Measurements from ENCODE around the gene TMEM184C.

Gene TMEM184C

GRCh38 chr4:147645099-147645498 is 27.9 kb downstream of the TMEM184C start:
- TF ChIP-seq, protein P1, sequence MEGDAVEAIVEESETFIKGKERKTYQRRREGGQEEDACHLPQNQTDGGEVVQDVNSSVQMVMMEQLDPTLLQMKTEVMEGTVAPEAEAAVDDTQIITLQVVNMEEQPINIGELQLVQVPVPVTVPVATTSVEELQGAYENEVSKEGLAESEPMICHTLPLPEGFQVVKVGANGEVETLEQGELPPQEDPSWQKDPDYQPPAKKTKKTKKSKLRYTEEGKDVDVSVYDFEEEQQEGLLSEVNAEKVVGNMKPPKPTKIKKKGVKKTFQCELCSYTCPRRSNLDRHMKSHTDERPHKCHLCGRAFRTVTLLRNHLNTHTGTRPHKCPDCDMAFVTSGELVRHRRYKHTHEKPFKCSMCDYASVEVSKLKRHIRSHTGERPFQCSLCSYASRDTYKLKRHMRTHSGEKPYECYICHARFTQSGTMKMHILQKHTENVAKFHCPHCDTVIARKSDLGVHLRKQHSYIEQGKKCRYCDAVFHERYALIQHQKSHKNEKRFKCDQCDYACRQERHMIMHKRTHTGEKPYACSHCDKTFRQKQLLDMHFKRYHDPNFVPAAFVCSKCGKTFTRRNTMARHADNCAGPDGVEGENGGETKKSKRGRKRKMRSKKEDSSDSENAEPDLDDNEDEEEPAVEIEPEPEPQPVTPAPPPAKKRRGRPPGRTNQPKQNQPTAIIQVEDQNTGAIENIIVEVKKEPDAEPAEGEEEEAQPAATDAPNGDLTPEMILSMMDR (IDR thresholded peaks at IDR 0.05; ENCODE audit: low read depth, low read length) = no peak
- H3K4me3 ChIP-seq (ENCODE audit: low read depth, low read length) = no peak overlapping the region

- TF ChIP-seq, protein P1 (IDR thresholded peaks at IDR 0.05; ENCODE audit: low read depth, low read length) = no peak
- H3K4me3 ChIP-seq (ENCODE audit: low read depth, low read length) = no peak overlapping the region
Measured at GRCh38 chr4:147648656-147649055, 31.5 kb downstream of the TMEM184C start.

GRCh38 chr4:147651563-147651962 is 34.4 kb downstream of the TMEM184C start:
- TF ChIP-seq, protein P1 (IDR thresholded peaks at IDR 0.05; ENCODE audit: low read depth, low read length) = no peak

DNA sequence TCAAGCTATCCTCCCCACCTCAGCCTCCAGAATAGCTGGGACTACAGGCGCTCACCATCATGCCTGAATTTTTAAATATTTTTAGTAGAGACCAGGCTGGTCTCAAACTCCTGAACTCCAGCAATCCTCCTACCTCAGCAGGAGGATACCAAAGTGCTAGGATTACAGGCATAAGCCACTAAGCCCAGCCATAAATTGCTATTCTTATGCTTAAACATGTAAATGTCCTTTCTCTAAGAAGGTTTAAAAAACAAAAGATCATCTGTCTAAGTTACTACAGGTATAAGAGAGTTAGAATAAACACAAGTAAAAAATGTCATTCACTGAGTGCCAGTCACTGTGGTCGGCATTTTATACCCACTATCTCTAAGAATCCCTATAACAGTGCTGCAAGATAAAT is 38.4 kb downstream of the TMEM184C start:
- no peak overlapping the region for H3K4me3 ChIP-seq (ENCODE audit: low read depth, low read length)
- TF ChIP-seq, protein P1 (IDR thresholded peaks at IDR 0.05; ENCODE audit: low read depth, low read length) = no peak

More at GRCh38 chr4:147651563-147651962, 34.4 kb downstream of the TMEM184C start:
- H3K4me3 ChIP-seq (ENCODE audit: low read depth, low read length) = no peak overlapping the region

DNA sequence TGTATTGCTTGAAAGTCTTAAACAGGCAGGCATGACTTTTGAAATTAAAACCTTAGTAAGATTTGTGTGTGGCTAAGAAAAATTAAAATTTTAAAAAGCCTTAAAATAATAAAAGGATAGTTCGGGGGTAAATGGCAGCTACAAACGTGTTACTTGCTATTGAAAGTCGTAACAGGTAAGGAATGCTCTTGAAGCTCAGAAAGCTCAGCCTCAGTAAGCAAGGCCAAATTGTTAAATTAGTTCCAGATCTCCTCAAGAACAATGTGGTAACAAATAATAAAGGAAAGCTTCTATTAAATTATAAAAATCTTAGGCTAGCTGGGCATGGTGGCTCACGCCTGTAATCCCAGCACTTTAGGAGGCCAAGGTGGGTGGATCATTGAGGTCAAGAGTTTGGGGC is 41.3 kb downstream of the TMEM184C start:
- TF ChIP-seq, protein P1 (IDR thresholded peaks at IDR 0.05; ENCODE audit: low read depth, low read length) = no peak
- no peak overlapping the region for H3K4me3 ChIP-seq (ENCODE audit: low read depth, low read length)

GRCh38 chr4:147674073-147674472 is 56.9 kb downstream of the TMEM184C start:
- TF ChIP-seq, protein P1 (IDR thresholded peaks at IDR 0.05; ENCODE audit: low read depth, low read length) = no peak

GRCh38 chr4:147674496-147674895 is 57.3 kb downstream of the TMEM184C start:
- H3K4me3 ChIP-seq (ENCODE audit: low read depth, low read length) = no peak overlapping the region
- TF ChIP-seq, protein P1 (IDR thresholded peaks at IDR 0.05; ENCODE audit: low read depth, low read length) = no peak

More at GRCh38 chr4:147674073-147674472, 56.9 kb downstream of the TMEM184C start:
- no peak overlapping the region for H3K4me3 ChIP-seq (ENCODE audit: low read depth, low read length)
